ENCODE measurements around the gene GLI2. TPM values are rescaled to one million over a fixed set of nuclear protein-coding genes. Genes with fewer than 3 reads are reported as not detected.

GLI2 gene
- total RNA-seq, 4 donors from 2014 or later: 1.9 to 7.9 (median 5.5) TPM

DNA sequence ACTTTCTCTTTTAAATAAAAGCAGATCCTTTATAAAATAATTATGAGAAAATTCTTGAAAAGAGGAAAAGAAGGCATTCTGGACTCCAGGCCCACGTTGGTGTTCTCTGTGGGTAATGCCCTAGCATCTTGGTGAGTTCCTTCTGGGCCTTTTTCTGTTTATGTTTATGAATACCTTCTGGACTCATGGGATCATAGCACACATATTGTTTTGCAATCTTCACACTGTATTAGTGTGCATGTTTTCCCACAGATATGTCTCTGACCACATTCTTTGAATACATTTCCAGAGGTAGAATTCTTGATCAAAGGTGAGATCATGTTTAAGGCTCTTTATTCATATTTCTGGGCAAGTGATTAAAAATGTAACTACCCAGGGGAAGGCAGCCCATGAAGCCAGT, 15.9 kb downstream of the GLI2 start:
- no peaks in the 10 kb centered on the region for H3K9me3 ChIP-seq
- 86% methylated on average over 1 of the region's 1 CpG for WGBS
- H3K27me3 ChIP-seq: no peaks in the 10 kb centered on the region
- no peaks in the 10 kb centered on the region for H3K36me3 ChIP-seq
- DNase-seq (ENCODE audit: low spot score in 2 of 2): no peak
- TF ChIP-seq POLR2A (IDR thresholded peaks at IDR 0.05): no peak
- TF ChIP-seq EP300 (IDR thresholded peaks at IDR 0.05): no peak
- no peak for TF ChIP-seq POLR2AphosphoS5 (IDR thresholded peaks at IDR 0.05)
- TF ChIP-seq CTCF (IDR thresholded peaks at IDR 0.05): no peak
- H3K4me1 ChIP-seq: peaks cover 11% of the 10 kb centered on the region
- no peak overlapping the region for H3K27ac ChIP-seq
- no peak overlapping the region for H3K4me3 ChIP-seq

DNA sequence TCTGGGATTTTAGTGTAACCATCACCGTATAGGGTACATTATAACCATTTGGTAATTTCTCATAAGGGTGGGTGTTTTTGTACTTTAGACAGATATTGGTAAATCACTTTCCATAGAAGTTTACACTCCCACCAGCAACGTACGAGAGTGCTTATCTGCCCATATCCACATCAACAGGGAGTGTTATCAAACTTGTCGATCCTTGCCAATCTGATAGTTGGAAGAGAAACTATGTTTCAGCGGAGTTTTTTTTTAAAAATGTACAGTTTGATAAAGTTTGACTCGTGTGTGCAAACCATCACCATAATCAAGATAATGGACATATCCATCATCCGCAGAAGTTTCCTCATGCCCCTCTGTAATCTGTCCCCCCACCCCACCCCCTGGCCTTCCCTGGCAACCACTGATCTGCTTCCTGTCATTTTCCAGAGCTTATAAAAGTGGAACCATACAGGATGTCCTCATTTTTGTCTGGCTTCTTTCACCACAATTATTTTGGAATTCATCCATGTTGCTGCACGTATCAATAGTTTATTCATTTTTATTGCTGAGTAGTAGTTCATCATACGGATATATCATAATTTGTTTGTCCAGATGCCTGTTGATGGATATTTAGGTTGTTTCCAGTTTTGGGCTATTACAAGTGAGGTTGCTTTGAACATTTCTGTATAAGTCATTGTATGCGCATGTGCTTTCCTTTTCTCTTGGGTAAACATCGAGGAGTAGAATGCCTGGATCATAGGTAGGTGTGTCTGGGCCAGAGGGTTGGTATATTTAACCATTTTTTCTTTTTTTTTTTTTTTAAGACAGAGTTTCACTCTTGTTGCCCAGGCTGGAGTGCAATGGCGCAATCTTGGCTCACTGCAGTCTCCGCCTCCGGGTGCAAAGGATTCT, 18.6 kb downstream of the GLI2 start:
- peak in 1 of 2 donors; percentile 4 for DNase-seq (ENCODE audit: low spot score in 2 of 2)
- TF ChIP-seq POLR2AphosphoS5 (IDR thresholded peaks at IDR 0.05) (no peak), POLR2A (IDR thresholded peaks at IDR 0.05) (no peak), EP300 (IDR thresholded peaks at IDR 0.05) (no peak), CTCF (IDR thresholded peaks at IDR 0.05) (no peak)
- Histone ChIP-seq H3K4me3 (no peak overlapping the region), H3K27ac (no peak overlapping the region), H3K27me3 (no peaks in the 10 kb centered on the region), H3K4me1 (peaks cover 23% of the 10 kb centered on the region), H3K36me3 (no peaks in the 10 kb centered on the region), H3K9me3 (no peaks in the 10 kb centered on the region)
- 76% methylated on average over 14 of the region's 14 CpGs for WGBS

GRCh38 chr2:120758181-120759144, 22.8 kb downstream of the GLI2 start:
- Histone ChIP-seq H3K27ac (peak overlapping the region; percentile 66), H3K4me1 (peaks cover 23% of the 10 kb centered on the region), H3K4me3 (no peak overlapping the region), H3K9me3 (no peaks in the 10 kb centered on the region), H3K36me3 (no peaks in the 10 kb centered on the region), H3K27me3 (no peaks in the 10 kb centered on the region)
- peak; percentile 67 to 69 for DNase-seq (ENCODE audit: low spot score in 2 of 2)
- TF ChIP-seq POLR2AphosphoS5 (IDR thresholded peaks at IDR 0.05): no peak
- no peak for TF ChIP-seq POLR2A (IDR thresholded peaks at IDR 0.05)
- no peak for TF ChIP-seq EP300 (IDR thresholded peaks at IDR 0.05)
- TF ChIP-seq CTCF (IDR thresholded peaks at IDR 0.05): no peak
- 51% methylated on average over 7 of the region's 16 CpGs for WGBS

DNA sequence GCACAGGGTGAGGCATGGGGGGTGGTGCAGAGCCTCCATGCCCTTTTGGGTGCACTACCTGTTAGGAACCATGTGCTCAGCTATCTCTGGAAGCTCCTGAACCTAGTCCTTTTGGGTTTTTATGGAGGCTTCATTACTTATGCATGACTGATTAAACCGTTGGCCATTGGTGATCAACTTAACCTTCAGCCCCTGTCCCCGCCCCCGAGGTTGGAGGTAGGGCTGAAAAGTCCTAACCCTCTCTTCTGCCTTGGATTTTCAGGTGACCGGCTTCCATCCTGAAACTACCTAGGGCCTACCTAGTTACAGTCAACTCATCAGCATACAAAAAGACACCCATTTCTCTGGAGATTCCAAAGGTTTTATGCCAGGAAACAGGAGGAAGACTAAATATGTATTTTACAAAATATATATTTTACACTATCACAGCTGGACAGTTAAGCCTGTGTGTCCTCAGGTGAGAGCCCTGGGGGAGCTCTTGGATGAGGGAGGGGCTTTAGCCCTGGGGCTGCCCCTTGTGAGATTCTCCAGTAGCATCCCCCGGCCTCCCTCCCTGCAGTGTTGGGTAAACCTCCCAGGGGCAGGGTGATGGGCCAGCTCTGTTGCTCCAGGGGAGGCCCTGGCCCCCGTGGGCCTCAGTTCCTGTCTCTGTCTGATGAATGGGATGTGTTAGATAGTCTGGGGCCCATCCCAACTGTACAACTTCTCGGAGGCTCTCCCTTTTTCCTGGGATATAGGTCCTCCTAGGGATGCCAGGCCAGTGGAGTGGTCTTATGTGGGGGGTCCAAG, 24.1 kb downstream of the GLI2 start:
- Histone ChIP-seq H3K4me3 (no peak overlapping the region), H3K9me3 (no peaks in the 10 kb centered on the region), H3K27me3 (no peaks in the 10 kb centered on the region), H3K27ac (no peak overlapping the region), H3K4me1 (peaks cover 29% of the 10 kb centered on the region), H3K36me3 (no peaks in the 10 kb centered on the region)
- no peak for TF ChIP-seq POLR2A (IDR thresholded peaks at IDR 0.05)
- TF ChIP-seq EP300 (IDR thresholded peaks at IDR 0.05): no peak
- no peak for TF ChIP-seq POLR2AphosphoS5 (IDR thresholded peaks at IDR 0.05)
- TF ChIP-seq CTCF (IDR thresholded peaks at IDR 0.05): no peak
- peak; percentile 27 to 49 for DNase-seq (ENCODE audit: low spot score in 2 of 2)
- WGBS: 86% methylated on average over 6 of the region's 7 CpGs
